Astrocyte (in vitro differentiated cells and primary cell): ENCODE measurements around the gene TRIM5.

ENCODE experiments used
- EZH2 ChIP-seq: IDR thresholded peaks from 2 replicates; pipeline ENCODE4 v1.6.1; 2012; ENCODE audit warnings: mild to moderate bottlenecking, low read length, inconsistent platforms; ENCODE audit not compliant: insufficient read depth
- TF ChIP-seq, protein P1 (sequence below): IDR thresholded peaks from 2 replicates; pipeline ENCODE4 v1.5.1; 2011; ENCODE audit warnings: low read depth, mild to moderate bottlenecking, inconsistent platforms, low read length, moderate library complexity; ENCODE audit not compliant: insufficient read depth

DNA sequence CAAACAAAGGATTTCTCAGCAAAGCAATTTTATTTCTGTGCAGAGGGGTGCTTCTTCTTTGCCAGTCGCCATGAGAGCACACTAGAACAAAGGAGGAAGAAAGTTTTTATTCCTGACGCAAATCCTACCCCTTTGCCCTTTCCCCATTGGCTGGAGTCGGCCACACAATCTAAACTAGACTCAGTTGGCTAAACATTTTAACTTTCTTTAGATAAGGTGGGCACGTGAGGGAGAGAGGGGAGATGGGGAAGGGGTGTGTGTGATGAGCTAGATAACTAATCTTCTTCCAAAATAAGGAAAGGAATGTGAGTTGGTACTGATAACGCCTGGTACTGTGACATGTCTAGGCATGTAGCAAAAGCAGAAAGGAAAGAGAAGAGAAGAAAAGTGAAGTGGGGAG lies 5.3 kb upstream of the TRIM5 start:
- TF ChIP-seq, protein P1, sequence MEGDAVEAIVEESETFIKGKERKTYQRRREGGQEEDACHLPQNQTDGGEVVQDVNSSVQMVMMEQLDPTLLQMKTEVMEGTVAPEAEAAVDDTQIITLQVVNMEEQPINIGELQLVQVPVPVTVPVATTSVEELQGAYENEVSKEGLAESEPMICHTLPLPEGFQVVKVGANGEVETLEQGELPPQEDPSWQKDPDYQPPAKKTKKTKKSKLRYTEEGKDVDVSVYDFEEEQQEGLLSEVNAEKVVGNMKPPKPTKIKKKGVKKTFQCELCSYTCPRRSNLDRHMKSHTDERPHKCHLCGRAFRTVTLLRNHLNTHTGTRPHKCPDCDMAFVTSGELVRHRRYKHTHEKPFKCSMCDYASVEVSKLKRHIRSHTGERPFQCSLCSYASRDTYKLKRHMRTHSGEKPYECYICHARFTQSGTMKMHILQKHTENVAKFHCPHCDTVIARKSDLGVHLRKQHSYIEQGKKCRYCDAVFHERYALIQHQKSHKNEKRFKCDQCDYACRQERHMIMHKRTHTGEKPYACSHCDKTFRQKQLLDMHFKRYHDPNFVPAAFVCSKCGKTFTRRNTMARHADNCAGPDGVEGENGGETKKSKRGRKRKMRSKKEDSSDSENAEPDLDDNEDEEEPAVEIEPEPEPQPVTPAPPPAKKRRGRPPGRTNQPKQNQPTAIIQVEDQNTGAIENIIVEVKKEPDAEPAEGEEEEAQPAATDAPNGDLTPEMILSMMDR, result no peak
- no peak for TF ChIP-seq EZH2
